GM21515 (cell line): Measurements from ENCODE around the gene NKAIN2.
"Not testable (repeated sequence)": the region's sequence is repeated elsewhere in the genome, so short reads cannot be mapped to it uniquely, and the experiment has no call there.

Experiments used
- ATAC-seq: cut with Tn5 transposase; IDR thresholded peaks from one replicate; pipeline ENCODE4 v1.9.1; 2021; ENCODE audit not compliant: unreplicated experiment

NKAIN2 gene

GRCh38 chr6:124668028-124668427 lies 864.4 kb downstream of the NKAIN2 start:
- ATAC-seq = no peak

- no peak for ATAC-seq
These were observed 866.2 kb downstream of the NKAIN2 start for GRCh38 chr6:124669713-124670480.

- ATAC-seq = no peak
These were observed 867.1 kb downstream of the NKAIN2 start for GRCh38 chr6:124670801-124671200.

- no peak for ATAC-seq
These were observed 867.7 kb downstream of the NKAIN2 start for GRCh38 chr6:124671324-124671723.

- ATAC-seq = no peak
These were observed 870.4 kb downstream of the NKAIN2 start for GRCh38 chr6:124674042-124674441.

- no peak for ATAC-seq
These were observed 872.4 kb downstream of the NKAIN2 start for GRCh38 chr6:124676033-124676432.

GRCh38 chr6:124677874-124678273 lies 874.2 kb downstream of the NKAIN2 start:
- no peak for ATAC-seq

GRCh38 chr6:124679387-124679786 lies 875.7 kb downstream of the NKAIN2 start:
- ATAC-seq = no peak

GRCh38 chr6:124682751-124683150 lies 879.1 kb downstream of the NKAIN2 start:
- ATAC-seq = no peak

GRCh38 chr6:124683507-124683906 lies 879.8 kb downstream of the NKAIN2 start:
- ATAC-seq = no peak

- ATAC-seq = no peak
These were observed 881.0 kb downstream of the NKAIN2 start for GRCh38 chr6:124684621-124685020.

- ATAC-seq = no peak
These were observed 884.7 kb downstream of the NKAIN2 start for GRCh38 chr6:124688369-124688768.

GRCh38 chr6:124694139-124694705 lies 890.6 kb downstream of the NKAIN2 start:
- no peak for ATAC-seq

- ATAC-seq = no peak
These were observed 895.4 kb downstream of the NKAIN2 start for GRCh38 chr6:124699038-124699437.

GRCh38 chr6:124703541-124703940 lies 899.9 kb downstream of the NKAIN2 start:
- no peak for ATAC-seq

- ATAC-seq = not testable (repeated sequence)
These were observed 908.9 kb downstream of the NKAIN2 start for GRCh38 chr6:124712532-124712931.

GRCh38 chr6:124714728-124715127 lies 911.1 kb downstream of the NKAIN2 start:
- no peak for ATAC-seq

GRCh38 chr6:124719913-124720312 lies 916.2 kb downstream of the NKAIN2 start:
- no peak for ATAC-seq

GRCh38 chr6:124721331-124721730 lies 917.7 kb downstream of the NKAIN2 start:
- no peak for ATAC-seq

GRCh38 chr6:124722141-124722878 lies 918.6 kb downstream of the NKAIN2 start:
- no peak for ATAC-seq

GRCh38 chr6:124723671-124724070 lies 920.0 kb downstream of the NKAIN2 start:
- ATAC-seq = no peak

GRCh38 chr6:124737804-124738203 lies 934.1 kb downstream of the NKAIN2 start:
- ATAC-seq = not testable (repeated sequence)
